GM18505 (cell line): ENCODE measurements around the gene SNRNP35.
"Not testable (repeated sequence)": the region's sequence is repeated elsewhere in the genome, so short reads cannot be mapped to it uniquely, and the experiment has no call there.

Source experiments
- ATAC-seq: cut with Tn5 transposase; IDR thresholded peaks from one replicate; pipeline ENCODE4 v1.9.1; 2021; ENCODE audit not compliant: unreplicated experiment
- POLR2A ChIP-seq: IDR thresholded peaks from 4 replicates; pipeline ENCODE4 v1.6.1; 2011; ENCODE audit warnings: borderline replicate concordance; ENCODE audit not compliant: insufficient read depth, insufficient read length; ENCODE audit errors: extremely low read depth

SNRNP35 gene, protein sequence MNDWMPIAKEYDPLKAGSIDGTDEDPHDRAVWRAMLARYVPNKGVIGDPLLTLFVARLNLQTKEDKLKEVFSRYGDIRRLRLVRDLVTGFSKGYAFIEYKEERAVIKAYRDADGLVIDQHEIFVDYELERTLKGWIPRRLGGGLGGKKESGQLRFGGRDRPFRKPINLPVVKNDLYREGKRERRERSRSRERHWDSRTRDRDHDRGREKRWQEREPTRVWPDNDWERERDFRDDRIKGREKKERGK

DNA sequence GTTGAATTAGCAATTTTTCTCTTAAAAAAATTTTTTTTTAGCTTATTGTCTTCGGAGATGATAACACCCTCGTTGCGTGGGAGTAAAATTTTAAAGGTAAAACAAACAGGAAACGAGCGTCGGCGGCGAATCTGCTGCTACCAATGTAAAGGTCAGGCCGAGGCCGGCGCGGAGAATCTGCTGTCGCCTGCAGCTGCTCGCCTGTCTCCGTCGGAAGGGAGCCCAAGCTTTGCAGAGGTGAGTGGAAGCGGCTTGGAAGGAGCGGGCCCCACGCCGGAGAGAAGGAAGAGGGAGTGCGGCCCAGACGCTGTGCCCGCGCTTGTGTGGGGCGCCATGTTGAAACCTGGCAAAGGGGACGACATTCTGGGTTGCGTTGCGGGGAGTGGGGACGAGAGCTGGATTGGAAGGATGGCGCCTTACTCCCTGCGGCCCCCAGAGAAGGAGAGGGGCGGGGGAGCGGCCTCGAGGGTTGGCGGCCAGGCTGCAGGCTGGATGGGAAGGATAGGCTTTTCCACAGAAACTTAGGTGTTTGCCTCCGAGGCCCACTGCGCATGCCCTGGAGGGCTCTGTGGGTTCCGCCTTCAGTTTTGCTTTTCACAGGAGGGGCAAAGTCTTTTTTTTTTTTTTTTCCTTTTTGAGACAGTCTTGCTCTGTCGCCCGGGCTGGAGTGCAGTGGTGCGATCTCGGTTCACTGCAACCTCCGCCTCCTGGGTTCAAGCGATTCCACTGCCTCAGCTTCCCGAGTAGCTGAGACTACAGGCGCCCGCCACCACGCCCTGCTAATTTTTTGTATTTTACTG lies at the start of gene SNRNP35:
Gene SNRNP35, plus strand, starts transcription at position 160 of the 800 bp plus-strand sequence. CDS start 7,402 bp downstream, outside the sequence.
- peak; percentile 61 for ATAC-seq
- peak; percentile 75 for TF ChIP-seq POLR2A

DNA sequence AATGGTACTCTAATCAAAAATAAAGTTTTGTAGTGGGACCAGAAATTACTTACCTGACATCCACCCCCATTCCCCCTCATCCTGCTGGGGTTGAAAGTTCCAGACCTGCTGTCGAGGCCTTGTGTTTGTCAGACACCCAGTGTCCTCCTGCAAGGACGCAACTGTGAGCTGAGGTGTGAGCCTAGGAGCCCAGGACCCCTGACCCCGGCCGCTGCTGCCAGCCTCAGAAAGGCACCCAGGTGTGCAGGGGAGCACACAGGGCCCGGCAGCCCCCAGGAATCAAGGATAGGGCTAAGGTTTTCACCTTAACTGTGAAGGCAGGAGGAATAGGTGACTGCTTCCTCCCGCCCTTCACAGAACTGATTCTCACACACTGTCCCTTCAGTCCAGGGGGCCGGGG lies 49.3 kb upstream of the SNRNP35 start:
- ATAC-seq = not testable (repeated sequence)

DNA sequence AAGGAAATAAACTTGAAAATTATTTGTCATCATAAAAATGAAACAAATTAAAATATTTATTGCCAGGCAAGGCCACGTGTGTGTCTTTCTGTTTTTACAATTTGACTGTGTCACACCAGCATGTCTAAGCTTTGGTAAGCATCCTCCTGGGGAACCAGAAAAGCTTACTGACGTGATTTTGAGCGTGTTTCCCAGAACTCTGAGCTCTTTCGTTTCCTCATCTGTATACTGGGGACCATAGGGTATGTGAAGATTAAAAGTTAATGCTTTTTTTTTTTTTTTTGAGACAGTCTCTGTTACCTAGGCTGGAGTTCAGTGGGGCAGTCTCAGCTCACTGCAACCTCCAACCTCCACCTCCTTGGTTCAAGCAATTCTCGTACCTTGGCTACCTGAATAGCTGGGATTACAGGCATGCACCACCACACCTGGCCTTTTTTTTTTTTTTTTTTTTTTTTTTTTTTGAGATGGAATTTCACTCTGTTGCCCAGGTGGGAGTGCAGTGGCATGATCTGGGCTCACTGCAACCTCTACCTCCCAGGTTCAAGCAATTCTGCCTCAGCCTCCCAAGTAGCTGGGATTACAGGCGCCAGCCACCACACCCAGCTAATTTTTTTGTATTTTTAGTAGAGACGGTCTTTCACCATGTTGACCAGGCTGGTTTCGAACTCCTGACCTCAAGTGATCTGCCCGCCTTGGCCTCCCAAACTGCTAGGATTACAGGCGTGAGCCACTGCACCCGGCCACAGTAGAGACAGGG lies 48.5 kb upstream of the SNRNP35 start:
- ATAC-seq = not testable (repeated sequence)

DNA sequence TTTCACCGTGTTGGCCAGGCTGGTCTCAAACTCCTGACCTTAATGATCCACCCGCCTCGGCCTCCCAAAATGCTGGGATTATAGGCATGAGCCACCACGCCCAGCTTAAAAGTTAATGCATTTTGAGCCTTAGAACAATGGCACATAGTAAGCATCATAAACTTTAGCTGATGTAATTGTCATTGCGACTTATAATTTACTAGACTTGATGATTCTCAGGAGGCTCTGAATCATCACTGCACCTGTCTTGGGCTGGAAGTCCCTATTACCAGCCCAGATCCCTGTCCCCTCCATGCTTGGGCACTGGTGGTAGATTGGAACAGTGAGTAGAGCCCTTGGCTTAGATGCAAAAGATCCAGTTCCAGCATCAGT lies 47.9 kb upstream of the SNRNP35 start:
- no peak for TF ChIP-seq POLR2A
- ATAC-seq = no peak

DNA sequence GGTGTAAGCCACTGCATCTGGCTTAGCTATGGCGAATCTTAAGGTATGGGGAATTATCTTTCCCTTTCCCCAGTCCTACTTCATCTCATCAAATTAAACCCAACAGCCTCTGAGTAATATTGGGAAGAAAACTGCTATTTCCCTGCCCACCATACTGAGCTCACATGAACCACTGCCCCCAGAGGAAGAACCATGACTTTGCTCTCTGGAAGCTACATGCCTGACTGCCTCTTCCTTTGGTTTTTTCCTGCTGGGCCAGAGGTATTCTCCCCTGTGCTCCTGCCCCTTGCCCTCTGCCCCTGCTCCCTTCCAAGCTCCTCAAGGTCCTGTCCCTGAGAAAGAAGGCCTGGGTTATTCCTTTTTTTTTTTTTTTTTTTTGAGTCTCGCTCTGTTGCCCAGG lies 36.6 kb upstream of the SNRNP35 start:
- ATAC-seq = no peak
- no peak for TF ChIP-seq POLR2A

DNA sequence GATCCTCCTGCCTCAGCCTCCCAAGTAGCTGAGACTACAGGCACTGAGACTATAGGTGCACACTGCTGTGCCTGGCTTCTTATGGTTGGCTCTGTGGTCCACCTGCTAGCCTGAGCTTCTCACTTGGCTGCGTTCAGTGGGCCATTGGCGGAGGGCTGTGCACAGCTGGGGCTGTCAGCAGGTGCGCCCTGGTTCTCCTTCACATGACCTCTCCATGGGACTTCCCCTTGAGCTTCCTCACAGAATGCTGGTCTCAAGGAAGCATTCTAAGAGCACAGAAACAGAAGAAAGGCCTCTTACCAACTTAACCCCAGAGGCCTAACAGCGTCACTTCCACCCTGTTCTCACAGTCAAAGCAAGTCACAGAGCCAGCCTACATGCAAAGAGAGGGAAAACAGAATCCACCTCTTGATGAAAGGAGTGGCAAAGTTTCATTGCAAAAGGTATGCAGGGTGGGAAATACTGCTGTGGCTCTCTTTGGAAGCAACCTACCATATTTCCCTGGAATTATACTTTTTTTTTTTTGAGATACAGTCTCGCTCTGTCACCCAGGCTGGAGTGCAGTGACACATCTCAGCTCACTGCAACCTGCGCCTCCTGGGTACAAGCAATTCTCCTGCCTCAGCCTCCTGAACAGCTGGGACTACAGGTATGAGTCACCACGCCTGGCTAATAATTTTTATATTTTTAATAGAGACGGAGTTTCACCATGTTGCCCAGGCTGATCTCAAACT lies 30.7 kb upstream of the SNRNP35 start:
- ATAC-seq = peak; percentile 83
- TF ChIP-seq POLR2A = peak; percentile 49

DNA sequence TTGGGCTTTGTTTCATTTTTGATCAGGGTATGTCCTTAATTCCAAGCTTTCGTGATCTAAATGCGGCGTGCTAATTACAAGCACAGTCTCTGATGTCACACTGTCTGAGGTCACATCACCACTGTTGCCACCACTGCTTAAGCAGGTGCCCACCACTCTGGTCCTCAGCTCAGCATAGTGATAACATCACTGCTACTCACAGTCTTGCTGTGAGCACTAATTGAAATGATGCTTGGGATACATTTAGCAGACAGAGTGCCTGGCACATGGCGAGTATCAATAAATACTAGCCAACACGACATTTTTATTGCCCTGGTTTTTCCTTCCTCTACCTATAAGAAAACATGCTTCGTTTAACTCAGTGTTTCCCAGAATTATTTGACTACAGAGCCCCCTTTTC lies 29.3 kb upstream of the SNRNP35 start:
- TF ChIP-seq POLR2A = no peak
- ATAC-seq = no peak

DNA sequence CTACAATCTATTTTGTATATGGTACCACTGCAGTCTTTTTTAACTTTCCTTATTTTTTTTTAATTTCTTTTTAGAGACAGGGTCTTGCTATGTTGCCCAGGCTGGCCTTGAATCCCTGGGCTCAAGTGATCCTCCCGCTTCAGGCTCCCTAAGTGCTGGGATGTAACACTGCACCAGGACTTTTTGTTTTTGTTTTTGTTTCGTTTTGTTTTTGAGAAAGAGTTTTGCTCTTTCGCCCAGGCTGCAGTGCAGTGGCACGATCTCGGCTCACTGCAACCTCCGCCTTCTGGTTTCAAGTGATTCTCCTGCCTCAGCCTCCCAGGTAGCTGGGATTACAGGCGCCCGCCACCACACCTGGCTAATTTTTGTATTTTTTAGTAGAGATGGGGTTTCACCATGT lies 28.8 kb upstream of the SNRNP35 start:
- ATAC-seq = not testable (repeated sequence)

DNA sequence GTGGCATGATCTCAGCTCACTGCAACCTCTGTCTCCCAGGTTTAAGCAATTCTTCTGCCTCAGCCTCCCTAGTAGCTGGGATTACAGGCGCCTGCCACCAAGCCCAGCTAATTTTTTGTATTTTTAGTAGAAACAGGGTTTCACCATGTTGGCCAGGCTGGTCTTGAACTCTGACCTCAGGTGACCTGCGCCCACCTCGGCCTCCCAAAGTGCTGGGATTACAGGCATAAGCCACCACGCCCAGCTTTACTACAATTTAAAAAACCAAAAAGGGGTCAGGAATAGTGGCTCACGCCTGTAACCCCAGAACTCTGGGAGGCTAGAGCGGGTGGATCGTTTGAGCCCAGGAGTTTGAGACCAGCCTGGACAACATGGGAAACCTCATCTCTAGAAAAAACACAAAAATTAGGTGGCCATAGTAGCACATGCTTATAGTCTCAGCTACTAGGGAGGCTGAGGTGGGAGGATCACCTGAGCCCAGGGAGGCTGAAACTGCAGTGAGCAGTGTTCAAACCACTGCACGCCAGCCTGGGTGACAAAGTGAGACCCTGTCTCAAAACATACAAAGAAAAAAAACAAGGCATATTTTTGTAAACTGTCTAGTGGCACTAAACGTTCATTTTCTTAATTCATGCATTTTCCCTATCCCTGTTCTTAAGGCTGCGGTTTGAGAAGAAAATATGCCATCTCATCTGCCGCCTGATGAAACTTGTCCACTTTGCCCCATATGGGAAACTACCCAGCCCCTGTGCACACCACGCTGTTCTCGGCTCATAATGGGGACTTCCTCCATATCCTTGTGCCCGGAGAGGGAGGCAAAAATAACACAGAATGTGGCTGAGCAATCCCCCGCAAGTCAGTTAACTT lies 25.8 kb upstream of the SNRNP35 start:
- not testable (repeated sequence) for ATAC-seq

DNA sequence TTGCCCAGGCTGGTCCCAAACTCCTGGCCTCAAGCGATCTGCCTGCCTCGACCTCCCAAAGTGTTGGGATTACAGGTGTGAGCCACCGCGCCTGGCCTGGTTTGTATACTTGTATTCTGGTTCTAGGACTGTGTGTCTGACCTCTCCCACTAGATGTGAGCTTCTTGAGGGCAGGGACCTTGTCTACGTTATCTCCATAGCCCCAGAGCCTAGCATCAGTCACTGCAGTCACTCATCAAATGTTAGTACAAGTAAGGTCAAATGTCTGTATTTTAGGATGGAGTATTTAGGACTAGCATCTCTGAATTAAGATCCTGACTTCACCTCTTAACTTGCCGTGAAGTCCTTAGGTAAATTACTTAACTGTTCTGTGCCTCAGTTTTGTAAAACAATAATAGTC lies 24.3 kb upstream of the SNRNP35 start:
- TF ChIP-seq POLR2A = no peak
- no peak for ATAC-seq

DNA sequence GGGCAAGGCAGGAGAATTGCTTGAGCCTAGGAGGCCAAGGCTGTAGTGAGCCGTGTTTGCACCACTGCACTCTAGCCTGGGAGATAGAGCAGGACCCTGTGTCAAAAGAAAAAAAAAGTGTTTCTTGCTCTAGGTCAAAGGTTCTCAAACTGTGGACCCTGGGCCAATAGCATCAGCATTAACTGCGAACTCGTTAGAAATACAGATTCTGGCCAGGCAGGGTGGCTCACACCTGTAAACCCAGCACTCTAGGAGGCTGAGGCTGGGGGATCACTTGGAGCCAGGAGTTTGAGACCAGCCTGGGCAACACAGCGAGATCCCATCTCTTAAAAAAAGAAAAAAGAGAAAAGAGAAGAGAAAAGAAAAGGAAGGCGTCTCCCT lies 22.3 kb upstream of the SNRNP35 start:
- no peak for ATAC-seq
- TF ChIP-seq POLR2A = no peak

DNA sequence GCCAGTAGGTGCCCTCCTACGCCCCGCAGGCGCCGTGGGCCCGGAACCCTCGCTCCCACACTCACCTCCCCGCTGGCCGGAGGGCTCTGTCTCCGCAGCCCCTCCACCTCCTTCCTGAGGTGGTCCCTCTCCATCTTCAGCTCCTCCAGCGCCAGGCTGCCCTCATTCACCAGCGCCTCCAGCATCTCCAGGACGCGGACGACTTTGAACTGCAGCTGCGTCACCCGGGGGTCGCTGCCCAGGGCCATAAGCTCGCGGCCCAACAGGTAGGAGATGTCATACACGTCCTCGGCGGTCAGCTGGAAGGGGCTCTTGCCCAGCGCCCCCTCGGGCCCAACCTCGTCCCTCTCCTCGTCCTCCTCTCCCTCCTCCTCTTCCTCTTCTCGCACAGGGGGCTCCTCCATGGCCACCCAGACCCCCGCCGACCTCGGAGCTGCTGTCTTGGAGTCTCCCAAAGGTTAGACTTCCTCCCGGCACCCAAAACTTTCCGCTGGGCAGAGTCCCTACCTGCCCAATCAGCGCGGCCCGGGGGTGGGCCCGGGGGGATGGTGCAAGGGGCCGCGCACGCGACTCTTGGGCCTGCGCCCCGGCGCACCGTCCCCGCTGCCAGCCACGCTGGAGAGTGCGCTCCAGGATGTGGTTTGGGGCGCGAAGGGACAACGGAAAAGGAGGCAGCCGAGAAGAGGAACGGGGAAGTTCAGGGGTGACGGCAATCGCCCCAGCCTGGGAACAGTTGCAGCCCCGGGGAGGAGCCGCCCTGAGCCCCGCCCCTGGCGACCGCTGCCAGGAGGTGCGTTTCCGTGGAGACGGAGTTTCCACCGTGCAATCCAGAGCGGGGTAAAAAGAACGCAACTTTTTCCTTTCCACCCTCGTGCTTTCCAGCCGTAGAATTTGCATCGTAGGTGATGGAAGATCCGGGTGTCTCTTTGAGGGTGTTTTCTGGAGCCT lies 21.6 kb upstream of the SNRNP35 start, which contains the start of gene RILPL2:
Gene RILPL2, minus strand, starts transcription at position 668 of the 948 bp plus-strand sequence. Its CDS starts 264 bp downstream, at position 404.
- peak; percentile 64 for ATAC-seq
- peak; percentile 73 for TF ChIP-seq POLR2A
